Neuronal stem cell (in vitro differentiated cells): Measurements from ENCODE around the gene BBS1.

Source experiments
- DNase-seq: peaks from one replicate; pipeline ENCODE4 v3.0.0-alpha.2; 2013; ENCODE audit warnings: low spot score
- H2AFZ ChIP-seq: one replicate; pipeline ENCODE4 v1.6.1; 2013; ENCODE audit warnings: mild to moderate bottlenecking, low read length, inconsistent platforms
- H2AK5ac ChIP-seq: 2 replicates; pipeline ENCODE4 v1.6.1; 2013; ENCODE audit warnings: low read depth, mild to moderate bottlenecking, inconsistent platforms, low read length, moderate library complexity, mixed read lengths
- H2BK120ac ChIP-seq: 2 replicates; pipeline ENCODE4 v1.6.1; 2013; ENCODE audit warnings: low read depth, mild to moderate bottlenecking, inconsistent platforms, low read length, moderate library complexity, mixed read lengths
- H2BK12ac ChIP-seq: one replicate; pipeline ENCODE4 v1.6.1; 2013; ENCODE audit warnings: low read length, inconsistent platforms
- H2BK15ac ChIP-seq: 2 replicates; pipeline ENCODE4 v1.6.1; 2013; ENCODE audit warnings: mild to moderate bottlenecking, low read length, inconsistent platforms, mixed read lengths
- H2BK5ac ChIP-seq: one replicate; pipeline ENCODE4 v1.6.1; 2013; ENCODE audit warnings: inconsistent platforms, mild to moderate bottlenecking, low read length, moderate library complexity
- H3K14ac ChIP-seq: one replicate; pipeline ENCODE4 v1.6.1; 2013; ENCODE audit warnings: low read length, inconsistent platforms
- H3K18ac ChIP-seq: 2 replicates; pipeline ENCODE4 v1.6.1; 2013; ENCODE audit warnings: low read length, inconsistent platforms
- H3K23ac ChIP-seq: 2 replicates; pipeline ENCODE4 v1.6.1; 2013; ENCODE audit warnings: low read depth, mild to moderate bottlenecking, mixed read lengths, low read length, inconsistent platforms; ENCODE audit not compliant: poor library complexity
- H3K27ac ChIP-seq: replicated peaks from 3 replicates; pipeline ENCODE4 v1.5.1; 2013; ENCODE audit warnings: low read length, inconsistent platforms
- H3K27me3 ChIP-seq, 3 experiments: 2 replicates each; pipeline ENCODE4 v1.6.1; 2013; ENCODE audit warnings: low read length in 3 of 3, mild to moderate bottlenecking in 2 of 3, inconsistent platforms in 1 of 3, low read depth in 1 of 3, mixed read lengths in 1 of 3, moderate library complexity in 1 of 3; ENCODE audit not compliant: control insufficient read depth in 3 of 3, insufficient read depth in 3 of 3
- H3K36me3 ChIP-seq, 2 donors: replicated peaks in 1 of 2; 2 replicates each; pipeline ENCODE4 v1.6.1; 2013; ENCODE audit warnings: low read length in 2 of 2; ENCODE audit not compliant: control insufficient read depth in 2 of 2, insufficient read depth in 2 of 2
- H3K4ac ChIP-seq: 2 replicates; pipeline ENCODE4 v1.6.1; 2013; ENCODE audit warnings: inconsistent platforms, mild to moderate bottlenecking, low read length, moderate library complexity
- H3K4me1 ChIP-seq, 2 donors: 1 replicate in 1 of 2; 2 replicates in 1 of 2; pipeline ENCODE4 v1.6.1; 2013; ENCODE audit warnings: low read length in 2 of 2, low read depth in 1 of 2; ENCODE audit not compliant: control insufficient read depth in 2 of 2, insufficient read depth in 1 of 2
- H3K4me2 ChIP-seq: one replicate; pipeline ENCODE4 v1.6.1; 2013; ENCODE audit warnings: mild to moderate bottlenecking, low read length, inconsistent platforms; ENCODE audit not compliant: insufficient read depth, poor library complexity, severe bottlenecking
- H3K4me3 ChIP-seq, 2 donors: 2 replicates each; pipeline ENCODE4 v1.5.1; 2013; ENCODE audit warnings: low read length in 2 of 2, mild to moderate bottlenecking in 2 of 2, inconsistent platforms in 1 of 2, moderate library complexity in 1 of 2
- H3K79me1 ChIP-seq: one replicate; pipeline ENCODE4 v1.6.1; 2013; ENCODE audit warnings: low read depth, mild to moderate bottlenecking, inconsistent platforms, low read length, moderate library complexity
- H3K9ac ChIP-seq: one replicate; pipeline ENCODE4 v1.6.1; 2013; ENCODE audit warnings: mild to moderate bottlenecking, low read depth, low read length, inconsistent platforms; ENCODE audit not compliant: poor library complexity
- H3K9me3 ChIP-seq, 2 donors: replicated peaks in 1 of 2; 2 replicates each; pipeline versions ENCODE3 to v1.6.1; 2013; ENCODE audit warnings: low read length in 2 of 2, mild to moderate bottlenecking in 2 of 2, inconsistent platforms in 1 of 2, low read depth in 1 of 2, mixed read lengths in 1 of 2, moderate library complexity in 1 of 2; ENCODE audit not compliant: control insufficient read depth in 2 of 2, insufficient read depth in 1 of 2
- H4K8ac ChIP-seq: one replicate; pipeline ENCODE4 v1.6.1; 2013; ENCODE audit warnings: low read depth, mild to moderate bottlenecking, inconsistent platforms, low read length, moderate library complexity
- H4K91ac ChIP-seq: one replicate; pipeline ENCODE4 v1.6.1; 2013; ENCODE audit warnings: low read length, low read depth, mild to moderate bottlenecking, inconsistent platforms; ENCODE audit not compliant: poor library complexity
- WGBS, 2 donors: extraction: QIAGEN DNeasy Blood & Tissue Kit; methylation state at CpG; one replicate each; pipeline ENCODE4 v1.1.7; 2013; ENCODE audit warnings: missing lambda C conversion rate in 2 of 2, mixed read lengths in 1 of 2; ENCODE audit not compliant: insufficient read length in 2 of 2, insufficient replicate concordance in 1 of 2; ENCODE audit errors: extremely low coverage in 2 of 2; 5-methylcytosine and 5-hydroxymethylcytosine counted together

BBS1 gene

DNA sequence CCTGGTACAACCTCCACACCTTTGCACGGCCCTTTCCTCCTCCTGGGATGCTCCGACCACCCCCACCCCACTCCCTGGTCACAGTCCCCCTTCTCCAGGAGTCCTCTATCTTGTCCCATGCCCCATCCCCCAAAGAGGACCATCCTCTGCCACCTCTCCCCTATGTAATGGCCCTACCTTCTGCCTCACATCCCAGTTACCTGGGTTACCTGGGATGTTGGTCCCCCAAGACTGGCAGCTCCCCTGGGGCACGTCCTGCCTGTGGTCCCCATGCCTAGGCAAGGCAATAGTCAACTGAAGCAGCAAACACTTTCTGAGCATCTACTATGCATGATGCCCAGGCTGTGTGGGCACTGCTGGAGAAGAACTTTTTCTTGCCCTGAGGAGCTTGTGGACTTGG, 45.0 kb downstream of the BBS1 start:
- H4K8ac ChIP-seq = no peak overlapping the region
- peaks cover 0 to under 1% of the 10 kb centered on the region in 2 donors for H3K36me3 ChIP-seq
- H3K18ac ChIP-seq = peak overlapping the region; percentile 64
- no CpG with 5 or more reads among the region's 3 CpGs for WGBS, 2 donors
- peak overlapping the region; percentile 71 for H3K14ac ChIP-seq
- H2AK5ac ChIP-seq = no peak overlapping the region
- H2BK120ac ChIP-seq = no peak overlapping the region
- no peak overlapping the region for H4K91ac ChIP-seq
- no peak overlapping the region for H3K4me2 ChIP-seq
- peaks cover 0 to 14% (median 0%) of the 10 kb centered on the region in 3 experiments for H3K27me3 ChIP-seq
- no peaks in the 10 kb centered on the region for H3K79me1 ChIP-seq
- H3K27ac ChIP-seq = no peak overlapping the region
- no peak overlapping the region for H3K9ac ChIP-seq
- no peak overlapping the region for H3K4ac ChIP-seq
- peak overlapping the region in 1 of 2 donors; percentile 6 for H3K4me3 ChIP-seq
- no peak for DNase-seq
- H3K23ac ChIP-seq = no peak overlapping the region
- no peak overlapping the region for H2AFZ ChIP-seq
- H2BK5ac ChIP-seq = peak overlapping the region; percentile 66
- peak overlapping the region; percentile 75 for H2BK15ac ChIP-seq
- no peak overlapping the region for H2BK12ac ChIP-seq
- peaks cover 0 to 4% of the 10 kb centered on the region in 2 donors for H3K4me1 ChIP-seq
- no peaks in the 10 kb centered on the region for H3K9me3 ChIP-seq

DNA sequence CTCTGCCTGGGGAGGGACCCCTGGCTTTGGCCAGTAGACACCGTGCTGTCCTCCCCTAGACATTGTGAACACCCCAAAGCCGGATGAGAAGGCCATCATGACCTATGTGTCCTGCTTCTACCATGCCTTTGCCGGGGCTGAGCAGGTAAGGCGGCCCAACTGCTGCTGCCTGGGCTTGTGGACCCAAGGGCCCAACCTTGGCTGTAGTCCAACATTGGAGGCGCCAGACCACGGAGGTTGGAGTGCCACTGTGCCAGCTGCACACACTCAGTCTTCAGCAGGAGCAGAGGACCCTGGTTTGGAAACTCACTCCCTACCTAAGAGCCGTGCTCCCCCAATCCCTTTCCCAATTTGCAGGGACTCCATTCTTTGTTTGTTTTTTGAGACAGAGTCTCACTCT, 45.7 kb downstream of the BBS1 start:
- Histone ChIP-seq H2BK12ac (no peak overlapping the region), H3K9me3 (no peaks in the 10 kb centered on the region), H3K9ac (no peak overlapping the region), H3K4me2 (no peak overlapping the region), H3K4me3 (no peak overlapping the region), H3K18ac (peak overlapping the region; percentile 64), H3K4me1 (peaks cover 0 to 4% of the 10 kb centered on the region in 2 donors), H2BK120ac (no peak overlapping the region), H3K14ac (peak overlapping the region; percentile 71), H4K91ac (no peak overlapping the region), H2BK5ac (peak overlapping the region; percentile 66), H2AFZ (no peak overlapping the region), H3K4ac (no peak overlapping the region), H4K8ac (no peak overlapping the region), H3K79me1 (no peaks in the 10 kb centered on the region), H2BK15ac (no peak overlapping the region), H3K36me3 (peaks cover 0 to 1% of the 10 kb centered on the region in 2 donors), H3K23ac (peak overlapping the region; percentile 89), H3K27me3 (peaks cover 0 to 14% (median 0%) of the 10 kb centered on the region in 3 experiments), H2AK5ac (no peak overlapping the region), H3K27ac (no peak overlapping the region)
- DNase-seq = no peak
- WGBS, 2 donors = no CpG with 5 or more reads among the region's 7 CpGs

DNA sequence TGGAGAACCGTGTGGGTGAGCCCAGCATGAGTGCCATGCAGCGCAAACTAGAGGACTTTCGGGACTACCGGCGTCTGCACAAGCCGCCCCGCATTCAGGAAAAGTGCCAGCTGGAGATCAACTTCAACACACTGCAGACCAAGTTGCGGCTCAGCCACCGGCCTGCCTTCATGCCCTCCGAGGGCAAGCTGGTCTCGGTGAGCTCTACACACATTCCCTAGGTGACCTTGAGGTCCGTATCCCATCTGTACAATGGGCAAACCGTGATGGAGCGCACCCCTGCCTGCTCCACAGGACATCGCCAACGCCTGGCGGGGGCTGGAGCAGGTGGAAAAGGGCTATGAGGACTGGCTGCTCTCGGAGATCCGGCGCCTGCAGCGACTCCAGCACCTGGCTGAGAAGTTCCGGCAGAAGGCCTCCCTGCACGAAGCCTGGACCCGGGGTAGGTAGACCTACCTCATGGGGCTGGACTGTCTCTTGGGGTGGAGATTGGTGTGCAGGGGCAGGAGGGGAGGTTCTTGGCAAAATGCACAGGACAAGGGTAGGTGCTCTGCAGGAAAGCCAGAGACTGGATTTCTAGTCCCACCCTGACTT, 47.4 kb downstream of the BBS1 start:
- H2BK15ac ChIP-seq = no peak overlapping the region
- H3K27me3 ChIP-seq = peaks cover 0 to 14% (median 0%) of the 10 kb centered on the region in 3 experiments
- H2AK5ac ChIP-seq = peak overlapping the region; percentile 50
- peak overlapping the region; percentile 16 for H2BK12ac ChIP-seq
- H2AFZ ChIP-seq = no peak overlapping the region
- no peak overlapping the region for H3K4ac ChIP-seq
- H3K79me1 ChIP-seq = no peaks in the 10 kb centered on the region
- H3K9me3 ChIP-seq = no peaks in the 10 kb centered on the region
- peak overlapping the region; percentile 70 for H3K9ac ChIP-seq
- no peak overlapping the region for H3K27ac ChIP-seq
- H4K8ac ChIP-seq = no peak overlapping the region
- peaks cover 0 to 4% of the 10 kb centered on the region in 2 donors for H3K36me3 ChIP-seq
- peak overlapping the region; percentile 51 for H3K18ac ChIP-seq
- H3K4me3 ChIP-seq = no peak overlapping the region
- no peak for DNase-seq
- WGBS, 2 donors = no CpG with 5 or more reads among the region's 24 CpGs
- H2BK5ac ChIP-seq = peak overlapping the region; percentile 69
- peak overlapping the region; percentile 75 for H3K23ac ChIP-seq
- no peak overlapping the region for H4K91ac ChIP-seq
- no peak overlapping the region for H3K4me2 ChIP-seq
- H2BK120ac ChIP-seq = no peak overlapping the region
- no peaks in the 10 kb centered on the region for H3K4me1 ChIP-seq
- no peak overlapping the region for H3K14ac ChIP-seq

DNA sequence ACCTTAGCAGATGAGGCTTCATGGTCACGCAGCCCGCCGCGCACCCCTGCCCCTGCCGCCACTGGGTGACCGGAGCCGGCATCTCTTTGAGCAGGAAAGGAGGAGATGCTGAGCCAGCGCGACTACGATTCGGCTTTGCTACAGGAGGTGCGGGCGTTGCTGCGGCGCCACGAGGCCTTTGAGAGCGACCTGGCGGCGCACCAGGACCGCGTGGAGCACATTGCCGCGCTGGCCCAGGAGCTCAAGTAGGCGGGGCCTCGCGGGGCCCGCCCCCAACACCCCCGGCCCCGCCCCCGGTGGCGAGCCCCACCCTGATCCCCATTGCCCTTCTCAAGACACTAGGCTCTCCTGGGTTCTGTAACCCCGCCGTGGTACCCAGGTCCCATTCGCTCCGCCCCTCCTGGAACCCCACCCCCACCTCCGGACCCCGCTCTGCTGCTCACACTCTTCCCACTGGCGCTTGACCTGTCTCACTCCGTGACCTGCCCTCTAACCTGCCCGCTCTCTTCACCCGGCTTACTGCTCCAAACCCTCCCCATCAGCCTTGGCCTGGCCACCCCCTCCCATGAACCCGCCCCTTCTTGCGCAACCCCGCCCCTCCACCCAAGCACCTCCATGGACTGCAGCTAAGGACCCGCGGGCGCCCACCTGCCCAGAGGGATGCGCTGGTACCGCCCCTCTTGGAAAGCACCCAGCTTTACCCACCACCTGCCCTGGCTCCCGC, 48.9 kb downstream of the BBS1 start:
- H2AK5ac ChIP-seq = no peak overlapping the region
- no peak overlapping the region for H3K4ac ChIP-seq
- no peak overlapping the region for H2BK5ac ChIP-seq
- H3K9me3 ChIP-seq = no peaks in the 10 kb centered on the region
- peaks cover 0 to 4% of the 10 kb centered on the region in 2 donors for H3K36me3 ChIP-seq
- no peak overlapping the region for H4K91ac ChIP-seq
- no peak overlapping the region for H4K8ac ChIP-seq
- no peaks in the 10 kb centered on the region for H3K4me1 ChIP-seq
- H2AFZ ChIP-seq = no peak overlapping the region
- H3K27ac ChIP-seq = no peak overlapping the region
- no peak for DNase-seq
- no peak overlapping the region for H3K4me3 ChIP-seq
- H3K14ac ChIP-seq = no peak overlapping the region
- H3K27me3 ChIP-seq = peaks cover 0 to 17% (median 0%) of the 10 kb centered on the region in 3 experiments
- no peaks in the 10 kb centered on the region for H3K79me1 ChIP-seq
- H2BK12ac ChIP-seq = no peak overlapping the region
- H3K4me2 ChIP-seq = no peak overlapping the region
- peak overlapping the region; percentile 97 for H3K23ac ChIP-seq
- no peak overlapping the region for H2BK15ac ChIP-seq
- H3K9ac ChIP-seq = peak overlapping the region; percentile 24
- WGBS, 2 donors = no CpG with 5 or more reads among the region's 50 CpGs
- no peak overlapping the region for H2BK120ac ChIP-seq
- H3K18ac ChIP-seq = no peak overlapping the region
